SH-SY5Y (cell line): Measurements from ENCODE around the gene METTL8.

ENCODE experiments used
- GATA2 ChIP-seq: IDR thresholded peaks from 2 replicates; pipeline ENCODE4 v1.6.1; 2011; ENCODE audit warnings: mild to moderate bottlenecking, low read depth, low read length
- GATA3 ChIP-seq: IDR thresholded peaks from 2 replicates; pipeline ENCODE4 v1.6.1; 2011; ENCODE audit warnings: low read depth, mild to moderate bottlenecking, low read length, moderate library complexity

Gene METTL8

GRCh38 chr2:171410624-171411023, 23.2 kb downstream of the METTL8 start:
- TF ChIP-seq GATA2 (no peak), GATA3 (no peak)

- TF ChIP-seq GATA3 (no peak), GATA2 (no peak)
Observed at GRCh38 chr2:171410101-171410500, 23.7 kb downstream of the METTL8 start.

- TF ChIP-seq GATA2 = no peak
Observed at GRCh38 chr2:171409436-171409971, 24.3 kb downstream of the METTL8 start.

- TF ChIP-seq GATA3 (no peak), GATA2 (no peak)
Observed at GRCh38 chr2:171407676-171408044, 26.1 kb downstream of the METTL8 start.

GRCh38 chr2:171407030-171407675, 26.6 kb downstream of the METTL8 start:
- TF ChIP-seq GATA3 = no peak
- TF ChIP-seq GATA2 = no peak

GRCh38 chr2:171406044-171406443, 27.7 kb downstream of the METTL8 start:
- TF ChIP-seq GATA3 = no peak

GRCh38 chr2:171405546-171405945, 28.2 kb downstream of the METTL8 start:
- TF ChIP-seq GATA3 (no peak), GATA2 (no peak)

- TF ChIP-seq GATA3 (no peak), GATA2 (no peak)
Observed at GRCh38 chr2:171404719-171405118, 29.1 kb downstream of the METTL8 start.

- no peak for TF ChIP-seq GATA2
- TF ChIP-seq GATA3 = no peak
Observed at GRCh38 chr2:171404261-171404660, 29.5 kb downstream of the METTL8 start.

GRCh38 chr2:171402906-171403580, 30.7 kb downstream of the METTL8 start:
- TF ChIP-seq GATA3 = no peak
- no peak for TF ChIP-seq GATA2

- TF ChIP-seq GATA3 (no peak), GATA2 (no peak)
Observed at GRCh38 chr2:171401947-171402346, 31.8 kb downstream of the METTL8 start.

- TF ChIP-seq GATA3 (no peak), GATA2 (no peak)
Observed at GRCh38 chr2:171400395-171400794, 33.4 kb downstream of the METTL8 start.

- TF ChIP-seq GATA3 (no peak), GATA2 (no peak)
Observed at GRCh38 chr2:171399292-171399691, 34.5 kb downstream of the METTL8 start.

GRCh38 chr2:171394164-171394740, 39.5 kb downstream of the METTL8 start:
- TF ChIP-seq GATA3 (no peak), GATA2 (no peak)

GRCh38 chr2:171393487-171393886, 40.3 kb downstream of the METTL8 start:
- TF ChIP-seq GATA2 = no peak
- no peak for TF ChIP-seq GATA3
